ENCODE results near the gene CCDC82.

GRCh38 chr11:96318399-96318798 lies 71.3 kb downstream of the CCDC82 start:
- TF ChIP-seq CTCF (conservative IDR thresholded peaks at IDR 0.05) (no peak), EZH2 (IDR thresholded peaks at IDR 0.05; ENCODE audit: low read depth) (no peak)
